Measurements from ENCODE around the gene GSTA1. TPM values are rescaled to one million over a fixed set of nuclear protein-coding genes. Genes with fewer than 3 reads are reported as not detected.
"Not testable (repeated sequence)": the region's sequence is repeated elsewhere in the genome, so short reads cannot be mapped to it uniquely, and the experiment has no call there.

The GSTA1 gene
- total RNA-seq, 1 experiment from 2014 or later: not detected

GRCh38 chr6:52786249-52786956, 17.2 kb downstream of the GSTA1 start:
- H3K9me3 Mint-ChIP-seq: peaks cover 0 to 6% of the 10 kb centered on the region in 2 experiments; a peak in 3 of 5 replicates
- H3K4me3 Mint-ChIP-seq: no peak overlapping the region
- no peaks in the 10 kb centered on the region; a peak in 1 of 7 replicates for H3K36me3 Mint-ChIP-seq (ENCODE audit: insufficient read depth in 1 of 3, low read depth in 3 of 3)
- Histone ChIP-seq H3K18ac (ENCODE audit: insufficient read length, low read depth, low read length) (no peak overlapping the region), H3K56ac (ENCODE audit: insufficient read length, low read depth, low read length) (no peak overlapping the region), H4K91ac (ENCODE audit: insufficient read length, low read depth, low read length) (no peak overlapping the region), H3K4ac (ENCODE audit: low read depth, low read length) (no peak overlapping the region), H3K79me2 (ENCODE audit: insufficient read depth, low read length) (no peaks in the 10 kb centered on the region), H3K9me3 (ENCODE audit: control insufficient read depth, low read depth, low read length) (no peaks in the 10 kb centered on the region), H2BK15ac (ENCODE audit: low read depth, low read length) (no peak overlapping the region), H2BK5ac (ENCODE audit: insufficient read length, low read length) (no peak overlapping the region), H2AK5ac (ENCODE audit: insufficient read length, low read length) (no peak overlapping the region), H4K5ac (ENCODE audit: insufficient read length, low read depth, low read length) (no peak overlapping the region), H3K14ac (ENCODE audit: insufficient read depth, low read length) (no peak overlapping the region), H3K23me2 (ENCODE audit: insufficient read length, low read depth, low read length, poor library complexity, severe bottlenecking) (no peaks in the 10 kb centered on the region), H4K8ac (replicated peaks; ENCODE audit: insufficient read length, low read depth, low read length) (no peak overlapping the region), H3K27ac (ENCODE audit: insufficient read length, low read depth, low read length) (no peak overlapping the region), H2AFZ (ENCODE audit: low read length) (no peak overlapping the region), H2BK12ac (ENCODE audit: insufficient read length, low read depth, low read length) (no peak overlapping the region), H3K27me3 (ENCODE audit: insufficient read depth, low read length) (no peaks in the 10 kb centered on the region), H3K9ac (ENCODE audit: extremely low read depth, insufficient read length, low read length) (no peak overlapping the region), H3K79me1 (ENCODE audit: insufficient read depth, low read depth, low read length, poor library complexity, severe bottlenecking) (no peaks in the 10 kb centered on the region), H3K4me2 (ENCODE audit: insufficient read depth, insufficient read length, low read length) (no peak overlapping the region), H4K20me1 (ENCODE audit: control insufficient read depth, insufficient read depth, insufficient read length) (no peaks in the 10 kb centered on the region), H2BK20ac (ENCODE audit: low read depth, low read length, poor library complexity, severe bottlenecking) (no peak overlapping the region), H3K23ac (ENCODE audit: insufficient read length, low read depth, low read length) (no peak overlapping the region), H3T11ph (ENCODE audit: low read length) (no peak overlapping the region), H3K4me1 (ENCODE audit: insufficient read depth, low read length) (no peaks in the 10 kb centered on the region), H2BK120ac (ENCODE audit: low read depth, low read length, poor library complexity, severe bottlenecking) (no peak overlapping the region)
- no peak for TF ChIP-seq CTCF (conservative IDR thresholded peaks at IDR 0.05)
- no peaks in the 10 kb centered on the region for H3K27me3 Mint-ChIP-seq (ENCODE audit: low read depth)
- no peak for DNase-seq
- H3K4me1 Mint-ChIP-seq: peaks cover 0 to 8% of the 10 kb centered on the region in 2 experiments; a peak in 2 of 4 replicates
- no CpG with 5 or more reads among the region's 24 CpGs for WGBS (ENCODE audit: extremely low coverage, insufficient read length, low lambda C conversion rate)
- H3K27ac Mint-ChIP-seq: no peak overlapping the region

- not testable (repeated sequence) for H2AFZ ChIP-seq (ENCODE audit: low read length); H2BK120ac ChIP-seq (ENCODE audit: low read depth, low read length, poor library complexity, severe bottlenecking); DNase-seq; H3K18ac ChIP-seq (ENCODE audit: insufficient read length, low read depth, low read length); H3T11ph ChIP-seq (ENCODE audit: low read length); H3K14ac ChIP-seq (ENCODE audit: insufficient read depth, low read length); H2BK20ac ChIP-seq (ENCODE audit: low read depth, low read length, poor library complexity, severe bottlenecking); H3K27me3 Mint-ChIP-seq (ENCODE audit: low read depth); H3K56ac ChIP-seq (ENCODE audit: insufficient read length, low read depth, low read length); H3K9me3 ChIP-seq (ENCODE audit: control insufficient read depth, low read depth, low read length); H2BK5ac ChIP-seq (ENCODE audit: insufficient read length, low read length); H4K20me1 ChIP-seq (ENCODE audit: control insufficient read depth, insufficient read depth, insufficient read length); H3K4me2 ChIP-seq (ENCODE audit: insufficient read depth, insufficient read length, low read length); H3K27me3 ChIP-seq (ENCODE audit: insufficient read depth, low read length); H3K23ac ChIP-seq (ENCODE audit: insufficient read length, low read depth, low read length); H4K8ac ChIP-seq (replicated peaks; ENCODE audit: insufficient read length, low read depth, low read length); H2BK12ac ChIP-seq (ENCODE audit: insufficient read length, low read depth, low read length); H3K79me1 ChIP-seq (ENCODE audit: insufficient read depth, low read depth, low read length, poor library complexity, severe bottlenecking); H3K23me2 ChIP-seq (ENCODE audit: insufficient read length, low read depth, low read length, poor library complexity, severe bottlenecking); H3K79me2 ChIP-seq (ENCODE audit: insufficient read depth, low read length); H3K27ac Mint-ChIP-seq; H4K91ac ChIP-seq (ENCODE audit: insufficient read length, low read depth, low read length); H3K4ac ChIP-seq (ENCODE audit: low read depth, low read length); H4K5ac ChIP-seq (ENCODE audit: insufficient read length, low read depth, low read length); H3K4me1 ChIP-seq (ENCODE audit: insufficient read depth, low read length); H3K4me3 Mint-ChIP-seq; H2BK15ac ChIP-seq (ENCODE audit: low read depth, low read length); H3K9ac ChIP-seq (ENCODE audit: extremely low read depth, insufficient read length, low read length); H3K27ac ChIP-seq (ENCODE audit: insufficient read length, low read depth, low read length); H3K9me3 Mint-ChIP-seq; H3K4me1 Mint-ChIP-seq; H3K36me3 Mint-ChIP-seq (ENCODE audit: insufficient read depth in 1 of 3, low read depth in 3 of 3); H2AK5ac ChIP-seq (ENCODE audit: insufficient read length, low read length)
- whole genome bisulfite sequencing (ENCODE audit: extremely low coverage, insufficient read length, low lambda C conversion rate): no CpG with 5 or more reads among the region's 3 CpGs
These were observed 20.8 kb downstream of the GSTA1 start for GRCh38 chr6:52782696-52783274.

Measured in H9 (cell line).